AG04449 (cell line): ENCODE measurements around the gene UFD1.

Source experiments
- CTCF ChIA-PET: fragments of 350-600 bp; formaldehyde crosslinking; extraction: SDS; loops from one replicate; lab custom pipeline; 2021; ENCODE audit warnings: antibody characterized with exemption; lab: Yijun Ruan, JAX
- POLR2A ChIA-PET: fragments of 400-600, 350-600 bp; formaldehyde crosslinking; extraction: SDS; loops from one replicate; lab custom pipeline; 2020; ENCODE audit warnings: antibody characterized with exemption, inconsistent platforms; lab: Yijun Ruan, JAX
- DNase-seq: peaks from one replicate; pipeline ENCODE4 v3.0.0-alpha.2; 2010; ENCODE audit warnings: low read depth, low spot score
- H3K4me3 ChIP-seq: 2 replicates; pipeline ENCODE4 v1.5.1; 2011; ENCODE audit warnings: low read depth, mild to moderate bottlenecking, control low read depth, low read length
- CTCF ChIP-seq: IDR thresholded peaks from one replicate; pipeline ENCODE4 v1.5.1; 2011; ENCODE audit warnings: mild to moderate bottlenecking, moderate library complexity, low read length, control low read depth, inconsistent platforms; ENCODE audit not compliant: insufficient read depth; ENCODE audit errors: missing control alignments

Gene UFD1

GRCh38 chr22:19460036-19460435, 19.0 kb downstream of the UFD1 start:
- POLR2A ChIA-PET, result no interaction called here
- TF ChIP-seq CTCF, result no peak
- no peak overlapping the region for H3K4me3 ChIP-seq
- no peak for DNase-seq
- CTCF ChIA-PET, result no interaction called here

- TF ChIP-seq CTCF, result no peak
- DNase-seq, result no peak
- ChIA-PET CTCF (interaction anchor here (0.7 kb wide), 1 partner anchor 11 kb away, joined by 3 read pairs; no protein-coding TSS in a partner anchor), POLR2A (no interaction called here)
- H3K4me3 ChIP-seq, result no peak overlapping the region
Measured at GRCh38 chr22:19457828-19458428, 21.1 kb downstream of the UFD1 start.

DNA sequence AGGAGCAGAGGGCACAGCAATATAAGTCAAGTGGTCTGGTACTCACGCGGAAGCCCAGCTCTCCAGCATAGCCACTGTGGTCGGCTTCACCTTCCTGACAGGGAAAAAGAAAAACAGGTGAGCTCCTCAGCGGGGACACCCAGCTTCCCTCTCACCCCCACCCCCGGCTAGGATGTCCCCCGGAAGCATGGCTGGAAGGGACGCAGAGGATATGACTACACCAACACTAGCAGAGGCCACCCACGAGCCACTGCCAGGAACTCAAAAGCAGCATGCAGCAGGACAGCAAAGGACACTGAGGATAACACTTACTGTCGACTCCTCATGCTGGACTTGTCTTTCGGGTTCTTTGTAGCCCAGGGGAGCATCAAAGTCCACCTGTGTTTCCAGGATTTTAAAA, 22.5 kb downstream of the UFD1 start:
- CTCF ChIA-PET, result no interaction called here
- no peak for DNase-seq
- POLR2A ChIA-PET, result no interaction called here
- H3K4me3 ChIP-seq, result no peak overlapping the region
- no peak for TF ChIP-seq CTCF

- no peak for TF ChIP-seq CTCF
- POLR2A ChIA-PET, result no interaction called here
- no peak for DNase-seq
- CTCF ChIA-PET, result no interaction called here
- H3K4me3 ChIP-seq, result no peak overlapping the region
Measured at GRCh38 chr22:19455585-19456370, 23.2 kb downstream of the UFD1 start.

DNA sequence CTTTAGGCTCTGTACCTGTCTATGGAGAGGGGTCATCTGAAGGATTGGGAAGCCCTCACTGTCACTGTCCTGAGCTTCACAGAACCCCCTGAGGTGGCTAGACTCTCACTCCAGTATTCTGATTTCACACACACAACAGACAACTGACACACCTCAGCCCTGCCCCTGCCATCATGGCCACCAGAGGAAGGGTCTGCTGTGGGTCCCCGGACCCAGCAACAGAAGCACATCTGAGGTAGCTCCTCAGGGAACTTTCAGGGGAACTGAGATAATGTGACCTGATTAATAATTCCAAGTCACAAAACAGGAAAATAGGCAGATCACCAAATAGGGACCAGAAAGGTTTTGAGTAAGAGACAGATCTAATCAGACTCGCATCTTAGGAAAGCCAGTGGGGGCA, 24.0 kb downstream of the UFD1 start:
- ChIA-PET CTCF (no interaction called here), POLR2A (no interaction called here)
- no peak for DNase-seq
- no peak overlapping the region for H3K4me3 ChIP-seq
- TF ChIP-seq CTCF, result no peak

DNA sequence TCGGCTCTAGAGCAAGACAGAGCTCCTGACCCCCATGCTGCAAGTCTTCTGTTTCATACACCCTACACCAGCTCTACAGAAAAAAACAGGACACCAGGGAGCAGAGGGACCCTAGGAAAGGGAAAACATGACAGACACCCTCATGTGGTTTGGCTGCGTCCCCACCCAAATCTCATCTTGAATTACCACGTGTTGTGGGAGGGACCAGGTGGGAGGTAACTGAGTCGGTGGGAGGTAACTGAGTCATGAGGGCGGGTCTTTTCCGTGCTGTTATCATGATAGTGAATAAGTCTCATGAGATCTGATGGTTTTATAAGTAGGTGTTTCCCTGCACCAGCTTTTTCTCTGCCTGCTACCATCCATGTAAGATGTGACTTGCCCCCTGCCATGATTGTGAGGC, 24.8 kb downstream of the UFD1 start:
- DNase-seq, result no peak
- TF ChIP-seq CTCF, result no peak
- no peak overlapping the region for H3K4me3 ChIP-seq
- POLR2A ChIA-PET, result no interaction called here
- CTCF ChIA-PET, result no interaction called here
